H9 (cell line): ENCODE results near the gene CXCL12. TPM values are rescaled to one million over a fixed set of nuclear protein-coding genes. Genes with fewer than 3 reads are reported as not detected.
A peak's percentile ranks its signal among the peaks of the same experiment; 100 is the strongest.

ENCODE experiments used
- DNase-seq: peaks from one replicate; pipeline ENCODE4 v3.0.0-alpha.2; 2017
- H2AFZ ChIP-seq: one replicate; pipeline ENCODE4 v1.6.1; 2013; ENCODE audit warnings: mild to moderate bottlenecking, low read length, control low read depth, moderate library complexity
- H2AK5ac ChIP-seq: 2 replicates; pipeline ENCODE4 v1.6.1; 2013; ENCODE audit warnings: low read length, control low read depth, mixed read lengths; ENCODE audit not compliant: insufficient read length
- H2BK120ac ChIP-seq: one replicate; pipeline ENCODE4 v1.6.1; 2013; ENCODE audit warnings: low read depth, mild to moderate bottlenecking, low read length, control low read depth, inconsistent platforms; ENCODE audit not compliant: poor library complexity, severe bottlenecking
- H2BK12ac ChIP-seq: 2 replicates; pipeline ENCODE4 v1.6.1; 2013; ENCODE audit warnings: low read length, control low read depth, mixed read lengths, low read depth; ENCODE audit not compliant: insufficient read length
- H2BK15ac ChIP-seq: 2 replicates; pipeline ENCODE4 v1.6.1; 2013; ENCODE audit warnings: low read depth, low read length, control low read depth
- H2BK20ac ChIP-seq: one replicate; pipeline ENCODE4 v1.6.1; 2013; ENCODE audit warnings: low read depth, mild to moderate bottlenecking, low read length, control low read depth, inconsistent platforms; ENCODE audit not compliant: poor library complexity, severe bottlenecking
- H2BK5ac ChIP-seq: 2 replicates; pipeline ENCODE4 v1.6.1; 2013; ENCODE audit warnings: low read length, control low read depth, mixed read lengths; ENCODE audit not compliant: insufficient read length
- H3K14ac ChIP-seq: 2 replicates; pipeline ENCODE4 v1.6.1; 2013; ENCODE audit warnings: low read length, control low read depth; ENCODE audit not compliant: insufficient read depth
- H3K18ac ChIP-seq: 2 replicates; pipeline ENCODE4 v1.6.1; 2013; ENCODE audit warnings: low read depth, mild to moderate bottlenecking, mixed read lengths, low read length, control low read depth; ENCODE audit not compliant: insufficient read length
- H3K23ac ChIP-seq: 2 replicates; pipeline ENCODE4 v1.6.1; 2013; ENCODE audit warnings: low read length, control low read depth, mixed read lengths, low read depth; ENCODE audit not compliant: insufficient read length
- H3K23me2 ChIP-seq: 2 replicates; pipeline ENCODE4 v1.6.1; 2013; ENCODE audit warnings: low read depth, mild to moderate bottlenecking, mixed read lengths, low read length, control low read depth; ENCODE audit not compliant: insufficient read length, poor library complexity, severe bottlenecking
- H3K27ac ChIP-seq: 2 replicates; pipeline ENCODE4 v1.5.1; 2013; ENCODE audit warnings: low read length, control low read depth, mixed read lengths, low read depth; ENCODE audit not compliant: insufficient read length
- H3K27me3 ChIP-seq: 2 replicates; pipeline ENCODE4 v1.6.1; 2013; ENCODE audit warnings: low read length, control low read depth, inconsistent platforms; ENCODE audit not compliant: insufficient read depth
- H3K4ac ChIP-seq: 2 replicates; pipeline ENCODE4 v1.6.1; 2013; ENCODE audit warnings: low read depth, mild to moderate bottlenecking, control low read depth, inconsistent platforms, low read length, moderate library complexity
- H3K4me1 ChIP-seq: 2 replicates; pipeline ENCODE4 v1.6.1; 2013; ENCODE audit warnings: low read length, control low read depth, inconsistent platforms; ENCODE audit not compliant: insufficient read depth
- H3K4me2 ChIP-seq: 2 replicates; pipeline ENCODE4 v1.6.1; 2013; ENCODE audit warnings: low read length, control low read depth, mixed read lengths; ENCODE audit not compliant: insufficient read length, insufficient read depth
- H3K56ac ChIP-seq: 2 replicates; pipeline ENCODE4 v1.6.1; 2013; ENCODE audit warnings: low read depth, mild to moderate bottlenecking, mixed read lengths, low read length, control low read depth; ENCODE audit not compliant: insufficient read length
- H3K79me1 ChIP-seq: 2 replicates; pipeline ENCODE4 v1.6.1; 2013; ENCODE audit warnings: low read depth, mild to moderate bottlenecking, moderate library complexity, low read length, control low read depth, inconsistent platforms; ENCODE audit not compliant: insufficient read depth, poor library complexity, severe bottlenecking
- H3K79me2 ChIP-seq: 2 replicates; pipeline ENCODE4 v1.6.1; 2013; ENCODE audit warnings: low read length, control low read depth, inconsistent platforms; ENCODE audit not compliant: insufficient read depth
- H3K9ac ChIP-seq: 2 replicates; pipeline ENCODE4 v1.6.1; 2013; ENCODE audit warnings: low read length, control low read depth, mixed read lengths; ENCODE audit not compliant: insufficient read length; ENCODE audit errors: extremely low read depth
- H3K9me3 ChIP-seq: one replicate; pipeline ENCODE4 v1.6.1; 2013; ENCODE audit warnings: low read depth, low read length, inconsistent platforms; ENCODE audit not compliant: control insufficient read depth
- H3T11ph ChIP-seq: one replicate; pipeline ENCODE4 v1.6.1; 2013; ENCODE audit warnings: mild to moderate bottlenecking, low read length, control low read depth, inconsistent platforms
- H4K20me1 ChIP-seq: one replicate; pipeline ENCODE4 v1.6.1; 2013; ENCODE audit not compliant: control insufficient read depth, insufficient read length, insufficient read depth
- H4K5ac ChIP-seq: 2 replicates; pipeline ENCODE4 v1.6.1; 2013; ENCODE audit warnings: low read depth, mild to moderate bottlenecking, mixed read lengths, low read length, control low read depth; ENCODE audit not compliant: insufficient read length
- H4K8ac ChIP-seq: replicated peaks from 2 replicates; pipeline ENCODE4 v1.6.1; 2013; ENCODE audit warnings: low read length, control low read depth, mixed read lengths, low read depth; ENCODE audit not compliant: insufficient read length
- H4K91ac ChIP-seq: 2 replicates; pipeline ENCODE4 v1.6.1; 2013; ENCODE audit warnings: low read depth, mild to moderate bottlenecking, moderate library complexity, mixed read lengths, low read length, control low read depth; ENCODE audit not compliant: insufficient read length
- H3K27ac Mint-ChIP-seq, 3 experiments: 2 replicates in 2 of 3; 3 replicates in 1 of 3; pipeline ENCODE4 v1.8.0; 2020 to 2021; ENCODE audit warnings: mixed read lengths in 3 of 3, mild to moderate bottlenecking in 1 of 3, moderate library complexity in 1 of 3
- H3K27me3 Mint-ChIP-seq: 2 replicates; pipeline ENCODE4 v1.8.0; 2021; ENCODE audit warnings: low read depth, mild to moderate bottlenecking, moderate library complexity, mixed read lengths
- H3K36me3 Mint-ChIP-seq, 3 experiments: 2 replicates in 2 of 3; 3 replicates in 1 of 3; pipeline ENCODE4 v1.8.0; 2020 to 2021; ENCODE audit warnings: low read depth in 3 of 3, mixed read lengths in 3 of 3; ENCODE audit not compliant: insufficient read depth in 1 of 3
- H3K4me1 Mint-ChIP-seq, 2 experiments: 2 replicates each; pipeline ENCODE4 v1.8.0; 2020; ENCODE audit warnings: mixed read lengths in 2 of 2
- H3K4me3 Mint-ChIP-seq, 2 experiments: 2 replicates in 1 of 2; 3 replicates in 1 of 2; pipeline ENCODE4 v1.8.0; 2020 to 2021; ENCODE audit warnings: mild to moderate bottlenecking in 2 of 2, mixed read lengths in 2 of 2, moderate library complexity in 1 of 2
- H3K9me3 Mint-ChIP-seq, 2 experiments: 2 replicates in 1 of 2; 3 replicates in 1 of 2; pipeline ENCODE4 v1.8.0; 2020; ENCODE audit warnings: mild to moderate bottlenecking in 2 of 2, mixed read lengths in 2 of 2, moderate library complexity in 1 of 2
- WGBS: extraction: QIAGEN DNeasy Blood & Tissue Kit; methylation state at CpG from one replicate; pipeline ENCODE4 v1.1.7; 2013; ENCODE audit warnings: missing lambda C conversion rate, low lambda C conversion rate, mixed read lengths; ENCODE audit not compliant: insufficient read length; ENCODE audit errors: extremely low coverage; 5-methylcytosine and 5-hydroxymethylcytosine counted together
- total RNA-seq: library from RNA; stranded (reverse); gene quantifications from 2 replicates; pipeline ENCODE4 v1.2.1, GENCODE V29; 2021
- TF ChIP-seq, protein P1 (sequence below): fragments of 200-600 bp; sonication (generic); conservative IDR thresholded peaks from 3 replicates; pipeline ENCODE4 v1.8.0; 2021; ENCODE audit warnings: antibody characterized with exemption, mild to moderate bottlenecking

The CXCL12 gene
- total RNA-seq, 1 experiment from 2014 or later, result 28.3 TPM

DNA sequence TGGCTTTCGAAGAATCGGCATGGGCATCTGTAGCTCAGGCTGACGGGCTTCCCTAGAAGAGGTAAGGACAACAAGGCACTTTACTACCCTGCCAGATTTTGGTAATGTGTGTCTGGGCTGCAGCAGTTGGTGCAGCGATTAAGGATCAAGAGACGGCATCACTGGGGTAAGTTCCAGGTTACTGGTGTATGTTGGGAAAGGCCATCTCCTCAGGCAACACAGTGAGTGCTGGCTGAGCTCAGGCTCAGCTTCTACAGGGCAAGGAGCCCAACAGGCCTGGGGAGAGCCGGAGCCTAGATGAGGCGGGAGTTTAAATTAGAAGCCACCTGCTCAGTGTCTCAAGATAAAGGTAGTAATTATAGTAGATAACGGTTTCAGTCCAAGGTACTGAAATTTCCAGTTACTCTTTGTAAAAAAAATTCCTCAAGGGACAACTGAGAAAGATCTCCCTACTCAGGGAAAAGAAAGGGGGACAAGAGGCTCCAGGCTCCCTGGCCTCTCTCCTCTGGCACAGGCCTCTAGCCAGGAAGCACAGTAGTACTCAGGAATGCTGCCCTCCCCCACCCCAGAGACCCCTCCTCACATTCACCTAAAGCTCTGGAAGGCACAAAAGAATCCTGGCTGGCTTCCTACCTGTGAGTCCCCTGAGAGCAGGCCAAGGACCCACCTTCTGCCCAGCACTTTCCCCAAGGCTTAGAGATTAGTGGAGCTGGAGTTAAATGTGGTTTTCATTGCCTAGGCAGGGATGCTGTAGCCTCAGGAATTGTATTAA lies 3.9 kb downstream of the CXCL12 start:
- H3K23ac ChIP-seq, result no peak overlapping the region
- peaks cover 20% of the 10 kb centered on the region for H3K23me2 ChIP-seq
- no peaks in the 10 kb centered on the region for H3K79me1 ChIP-seq
- no peak overlapping the region for H2BK15ac ChIP-seq
- H3K56ac ChIP-seq, result no peak overlapping the region
- H3K9me3 ChIP-seq, result no peaks in the 10 kb centered on the region
- peaks cover 41 to 42% (median 42%) of the 10 kb centered on the region in 3 experiments for H3K36me3 Mint-ChIP-seq
- WGBS, result no CpG with 5 or more reads among the region's 8 CpGs
- no peak overlapping the region for H4K8ac ChIP-seq
- no peak for DNase-seq
- H3K14ac ChIP-seq, result 0 out of 2 replicates have a peak overlapping the region, but pooled peaks have one; percentile 14
- no peaks in the 10 kb centered on the region for H4K20me1 ChIP-seq
- no peaks in the 10 kb centered on the region for H3K9me3 Mint-ChIP-seq
- TF ChIP-seq, protein P1, sequence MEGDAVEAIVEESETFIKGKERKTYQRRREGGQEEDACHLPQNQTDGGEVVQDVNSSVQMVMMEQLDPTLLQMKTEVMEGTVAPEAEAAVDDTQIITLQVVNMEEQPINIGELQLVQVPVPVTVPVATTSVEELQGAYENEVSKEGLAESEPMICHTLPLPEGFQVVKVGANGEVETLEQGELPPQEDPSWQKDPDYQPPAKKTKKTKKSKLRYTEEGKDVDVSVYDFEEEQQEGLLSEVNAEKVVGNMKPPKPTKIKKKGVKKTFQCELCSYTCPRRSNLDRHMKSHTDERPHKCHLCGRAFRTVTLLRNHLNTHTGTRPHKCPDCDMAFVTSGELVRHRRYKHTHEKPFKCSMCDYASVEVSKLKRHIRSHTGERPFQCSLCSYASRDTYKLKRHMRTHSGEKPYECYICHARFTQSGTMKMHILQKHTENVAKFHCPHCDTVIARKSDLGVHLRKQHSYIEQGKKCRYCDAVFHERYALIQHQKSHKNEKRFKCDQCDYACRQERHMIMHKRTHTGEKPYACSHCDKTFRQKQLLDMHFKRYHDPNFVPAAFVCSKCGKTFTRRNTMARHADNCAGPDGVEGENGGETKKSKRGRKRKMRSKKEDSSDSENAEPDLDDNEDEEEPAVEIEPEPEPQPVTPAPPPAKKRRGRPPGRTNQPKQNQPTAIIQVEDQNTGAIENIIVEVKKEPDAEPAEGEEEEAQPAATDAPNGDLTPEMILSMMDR, result no peak
- no peak overlapping the region for H3K27ac ChIP-seq
- no peak overlapping the region for H3K9ac ChIP-seq
- no peak overlapping the region for H3T11ph ChIP-seq
- no peak overlapping the region for H2AFZ ChIP-seq
- no peak overlapping the region for H3K18ac ChIP-seq
- H3K4me1 Mint-ChIP-seq, result peaks cover 70 to 73% of the 10 kb centered on the region in 2 experiments
- H2BK20ac ChIP-seq, result no peak overlapping the region
- peaks cover 18% of the 10 kb centered on the region for H3K4me1 ChIP-seq
- H2BK12ac ChIP-seq, result no peak overlapping the region
- peak overlapping the region in 2 of 3 experiments; percentile 53 to 82; a peak in 3 of 7 replicates for H3K27ac Mint-ChIP-seq
- H3K27me3 Mint-ChIP-seq, result peaks cover 24% of the 10 kb centered on the region
- peak overlapping the region in 1 of 2 experiments; percentile 28; a peak in 2 of 5 replicates for H3K4me3 Mint-ChIP-seq
- no peak overlapping the region for H2AK5ac ChIP-seq
- peaks cover 6% of the 10 kb centered on the region; the same call in 1 of the 2 replicates for H3K27me3 ChIP-seq
- no peak overlapping the region for H4K5ac ChIP-seq
- H4K91ac ChIP-seq, result no peak overlapping the region
- no peak overlapping the region for H2BK120ac ChIP-seq
- H2BK5ac ChIP-seq, result no peak overlapping the region
- no peak overlapping the region for H3K4ac ChIP-seq
- H3K79me2 ChIP-seq, result no peaks in the 10 kb centered on the region
- no peak overlapping the region for H3K4me2 ChIP-seq
